Hindlimb muscle (tissue), 1 donor: ENCODE results near the gene C11orf86. TPM values are rescaled to one million over a fixed set of nuclear protein-coding genes. Genes with fewer than 3 reads are reported as not detected.
"Not testable (repeated sequence)": the region's sequence is repeated elsewhere in the genome, so short reads cannot be mapped to it uniquely, and the experiment has no call there.

Experiments
- DNase-seq: peaks from one replicate; pipeline ENCODE4 v3.0.0-alpha.2; 2013
- polyA plus RNA-seq: library from polyadenylated mRNA; unstranded; fragments of 120-200 nt; gene quantifications from one replicate; pipeline ENCODE4 v1.2.1, GENCODE V29; 2013; ENCODE audit not compliant: insufficient read length

C11orf86 gene
- polyA plus RNA-seq = not detected

- no peak for DNase-seq
Observed at GRCh38 chr11:66974724-66975404, at the start of gene C11orf86. TSS of gene C11orf86 (plus strand) at chr11:66975304. CDS start at chr11:66975363, 59 bp downstream.

DNA sequence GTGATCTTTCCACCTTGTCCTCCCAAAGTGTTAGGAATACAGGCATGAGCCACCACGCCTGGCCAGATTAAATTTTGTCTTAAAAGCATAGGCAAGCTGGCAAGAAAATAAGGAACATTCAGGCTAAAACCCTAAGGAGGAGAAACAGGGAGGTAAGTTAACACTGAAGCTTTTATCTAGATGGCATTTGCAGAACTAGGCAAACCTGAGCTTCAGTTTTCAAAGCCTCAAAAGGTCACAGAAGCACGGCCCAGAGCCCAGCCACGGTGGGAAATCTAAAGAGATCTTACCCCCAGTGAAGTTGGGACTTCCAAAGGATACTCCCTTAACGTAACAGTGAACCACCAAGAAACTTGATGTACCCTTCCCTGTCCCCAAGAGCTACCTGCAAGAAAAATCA is 45.4 kb upstream of the C11orf86 start:
- no peak for DNase-seq

GRCh38 chr11:66932543-66932942 is 42.6 kb upstream of the C11orf86 start:
- DNase-seq = no peak

GRCh38 chr11:66933531-66933930 is 41.6 kb upstream of the C11orf86 start:
- no peak for DNase-seq

GRCh38 chr11:66934950-66935779 is 39.9 kb upstream of the C11orf86 start:
- DNase-seq = no peak

GRCh38 chr11:66936311-66936711 is 38.8 kb upstream of the C11orf86 start:
- DNase-seq = no peak

DNA sequence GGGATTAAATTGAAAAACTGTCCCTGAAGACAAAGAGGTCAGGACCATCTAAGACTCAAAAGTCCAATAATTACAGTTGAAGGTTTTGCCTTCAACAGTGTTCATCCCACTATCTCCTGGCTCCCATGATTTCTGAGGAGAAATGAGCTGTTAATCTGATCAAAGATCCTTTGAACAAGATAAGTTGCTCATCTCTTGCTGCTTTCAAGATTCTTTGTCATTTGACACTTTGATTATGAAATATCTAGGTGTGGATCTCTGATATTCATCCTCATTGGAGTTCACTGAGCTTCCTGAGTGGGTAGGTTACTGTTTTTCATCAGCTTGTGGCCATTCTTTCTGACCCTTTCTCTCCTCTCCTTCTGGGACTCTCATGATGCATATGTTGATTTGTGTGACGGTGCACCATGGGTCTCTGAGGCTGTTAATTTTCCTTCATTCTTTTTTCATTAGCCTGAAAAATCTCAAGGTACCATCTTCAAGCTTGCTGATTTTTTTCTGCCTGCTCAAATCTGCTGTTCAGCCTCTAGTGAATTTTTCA is 37.8 kb upstream of the C11orf86 start:
- no peak for DNase-seq

GRCh38 chr11:66938582-66939135 is 36.4 kb upstream of the C11orf86 start:
- no peak for DNase-seq

- no peak for DNase-seq
Observed at GRCh38 chr11:66950112-66950535, 25.0 kb upstream of the C11orf86 start.

DNA sequence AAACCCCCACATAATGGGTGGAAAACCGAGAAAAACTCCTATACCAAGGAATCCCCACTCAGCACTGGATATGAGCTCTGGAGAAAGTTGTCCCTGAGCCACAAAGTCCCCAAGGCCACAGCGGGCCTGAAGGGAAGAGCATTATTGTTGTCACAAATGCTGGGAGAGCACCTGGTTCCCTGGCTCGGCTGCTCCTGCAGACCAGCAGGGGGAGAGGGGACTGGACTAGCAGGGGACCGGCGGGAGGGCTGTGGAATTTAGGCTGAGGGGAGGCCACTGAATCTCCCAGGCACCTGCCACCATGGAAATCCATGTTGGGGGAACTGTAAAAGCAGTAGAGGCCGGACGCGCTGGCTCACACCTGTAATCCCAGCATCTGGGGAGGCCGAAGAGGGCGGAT is 24.0 kb upstream of the C11orf86 start:
- DNase-seq = no peak

GRCh38 chr11:66951927-66952337 is 23.2 kb upstream of the C11orf86 start:
- DNase-seq = no peak

- DNase-seq = no peak
Observed at GRCh38 chr11:66953081-66953833, 21.8 kb upstream of the C11orf86 start.

GRCh38 chr11:66956689-66957290 is 18.3 kb upstream of the C11orf86 start:
- DNase-seq = no peak

GRCh38 chr11:66957971-66958231 is 17.2 kb upstream of the C11orf86 start:
- DNase-seq = no peak

DNA sequence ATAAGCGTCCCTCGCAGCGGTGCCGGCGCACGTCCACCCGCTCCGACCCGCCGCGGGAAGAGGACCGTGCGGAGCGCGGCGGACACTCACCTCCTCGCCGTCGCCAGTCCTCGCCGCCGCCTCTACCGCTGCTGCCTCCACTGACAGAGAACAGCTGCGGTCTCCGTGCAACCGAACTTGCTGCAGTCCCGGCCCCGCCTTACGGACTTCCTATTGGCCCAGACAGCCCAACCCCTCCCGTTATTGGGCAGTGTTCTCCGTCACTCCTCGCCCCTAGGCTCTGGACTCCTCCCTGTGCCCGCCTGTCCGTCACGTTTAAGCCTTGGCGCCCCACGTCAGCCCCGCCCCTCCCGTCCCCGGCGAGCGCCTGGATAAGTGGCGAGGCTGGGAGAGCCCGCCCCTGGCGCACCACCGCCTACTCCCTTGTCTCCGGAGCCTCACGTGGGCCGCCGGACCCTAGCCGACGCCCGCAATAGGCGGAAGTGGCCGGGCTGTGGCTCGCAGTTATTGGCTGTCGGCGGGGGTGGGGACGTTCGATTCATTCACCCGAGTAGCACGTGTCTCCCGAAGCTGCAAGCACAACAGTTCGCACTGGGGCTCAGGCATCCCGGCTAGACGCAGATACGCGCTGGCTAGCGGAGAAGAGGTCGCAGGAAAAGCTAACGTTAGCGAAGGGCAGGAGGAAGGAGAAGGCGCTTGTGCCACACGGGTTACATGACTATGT is 16.7 kb upstream of the C11orf86 start, which contains the start of gene PC:
Gene PC, minus strand, starts transcription at position 152 of the 724 bp plus-strand sequence. CDS start 86,224 bp downstream, outside the sequence.
- peak; percentile 99 for DNase-seq

- no peak for DNase-seq
Observed at GRCh38 chr11:66958956-66959274, 16.2 kb upstream of the C11orf86 start.

- DNase-seq = not testable (repeated sequence)
Observed at GRCh38 chr11:66961691-66962213, 13.4 kb upstream of the C11orf86 start.

DNA sequence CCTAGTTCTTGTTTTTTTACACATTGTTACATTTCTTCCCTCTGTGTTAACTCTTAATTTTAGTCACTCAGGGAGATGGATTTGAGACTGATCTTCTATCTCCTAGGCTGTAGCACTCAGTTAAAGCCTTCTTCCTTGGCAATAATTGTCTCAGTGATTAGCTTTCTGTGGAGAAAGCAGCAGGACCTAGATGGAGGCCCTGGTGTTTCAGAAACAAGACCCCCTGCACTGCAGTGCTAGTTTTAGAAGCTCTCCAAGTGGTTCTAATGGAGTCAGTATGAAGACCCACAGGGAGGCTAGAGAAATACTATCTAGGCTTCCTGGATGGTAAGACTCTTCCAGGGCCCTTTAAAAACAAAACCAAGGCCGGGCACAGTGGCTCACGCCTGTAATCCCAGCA is 12.9 kb upstream of the C11orf86 start:
- DNase-seq = no peak

GRCh38 chr11:66962801-66963200 is 12.3 kb upstream of the C11orf86 start:
- DNase-seq = no peak

- no peak for DNase-seq
Observed at GRCh38 chr11:66964495-66964894, 10.6 kb upstream of the C11orf86 start.

DNA sequence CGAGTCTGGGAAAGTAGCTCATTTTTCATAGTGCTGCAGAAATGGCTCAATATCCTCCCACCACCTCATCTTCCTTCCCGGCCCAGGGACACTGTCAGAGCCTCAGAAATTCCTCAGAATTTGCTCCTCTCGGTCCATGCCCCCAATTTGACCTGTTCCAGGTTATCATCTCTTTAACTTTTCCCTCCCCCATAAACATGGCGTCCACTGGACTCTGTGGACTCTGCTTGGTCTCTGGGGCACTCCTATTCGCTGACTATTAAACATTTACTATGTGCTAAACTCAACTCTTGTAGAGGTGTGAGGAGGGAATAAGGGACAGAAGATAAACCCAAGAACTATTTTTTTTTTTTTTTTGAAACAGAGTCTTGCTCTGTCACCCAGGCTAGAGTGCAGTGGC is 8.8 kb upstream of the C11orf86 start:
- no peak for DNase-seq
